ENCODE measurements around the gene SPCS2.
A peak's percentile ranks its signal among the peaks of the same experiment; 100 is the strongest.

The SPCS2 gene

GRCh38 chr11:74948898-74949752, at the start of gene SPCS2, which contains the start of gene XRRA1:
SPCS2 (plus strand) TSS chr11:74949266; CDS start chr11:74949286, 20 bp downstream.
XRRA1 (minus strand) TSS chr11:74949091; CDS start chr11:74940878, 8,213 bp downstream.
- DNase-seq: peak; percentile 94

GRCh38 chr11:74902342-74902741, 46.7 kb upstream of the SPCS2 start:
- no peak for DNase-seq

GRCh38 chr11:74905326-74905725, 43.7 kb upstream of the SPCS2 start:
- no peak for DNase-seq

DNA sequence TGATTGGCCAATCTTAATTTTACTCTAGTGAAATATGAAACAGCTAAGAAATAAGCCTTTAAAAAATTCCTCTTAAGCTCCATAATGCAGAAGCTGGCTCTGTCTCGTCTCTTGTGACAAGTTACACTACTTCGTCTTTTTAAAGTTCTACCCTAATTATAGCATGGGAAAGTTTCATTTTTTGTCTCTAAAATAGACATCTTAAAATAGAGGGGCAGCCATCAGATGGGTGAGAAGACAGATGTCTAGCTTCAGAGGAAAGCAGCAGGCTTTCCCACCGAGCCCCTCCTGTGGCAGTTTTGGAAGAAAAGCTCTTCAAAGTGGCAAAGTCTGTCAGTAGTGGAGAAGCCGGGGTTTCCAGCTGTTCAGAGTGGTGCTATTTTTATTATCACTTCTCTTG, 39.7 kb upstream of the SPCS2 start:
- no peak for DNase-seq

DNA sequence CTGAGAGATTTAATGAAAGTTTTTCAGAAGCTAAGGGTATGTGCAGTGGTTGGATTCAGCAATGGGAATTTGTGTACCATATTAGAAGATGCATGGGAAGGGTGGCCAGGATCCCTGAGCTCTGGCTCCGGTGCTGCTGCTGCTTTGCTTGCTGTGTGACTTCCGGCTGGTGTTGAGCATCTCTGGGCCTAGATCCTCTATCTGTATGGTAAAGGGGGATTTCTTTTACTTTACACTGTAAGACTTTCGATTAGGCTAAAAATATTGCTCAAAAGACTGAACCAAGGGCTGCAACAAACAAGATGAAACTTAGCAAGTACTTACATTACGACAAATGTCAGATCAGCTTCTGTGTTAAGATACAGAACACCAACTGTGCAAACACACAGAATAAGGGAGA, 39.3 kb upstream of the SPCS2 start:
- DNase-seq: no peak

DNA sequence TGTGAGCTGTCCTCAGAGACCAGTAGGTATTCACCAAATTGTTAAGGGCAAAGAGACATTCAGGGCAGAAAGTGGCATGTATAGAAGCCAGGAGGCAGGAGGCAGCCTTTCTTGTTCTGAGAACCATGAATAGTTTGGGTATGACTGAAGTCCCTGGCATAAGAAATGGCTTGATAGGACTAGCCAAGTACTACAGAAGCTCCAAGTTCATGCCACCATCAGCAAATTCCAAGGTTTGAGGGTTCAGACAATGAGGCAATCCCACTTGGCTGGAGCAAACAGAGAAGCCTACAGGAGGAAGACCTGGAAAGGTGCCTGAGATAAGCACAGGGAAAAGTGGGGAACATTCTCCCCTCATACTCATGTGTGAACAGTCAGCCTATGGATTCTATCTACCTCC, 25.9 kb upstream of the SPCS2 start:
- no peak for DNase-seq

GRCh38 chr11:74925281-74925680, 23.8 kb upstream of the SPCS2 start:
- no peak for DNase-seq

GRCh38 chr11:74926304-74927030, 22.6 kb upstream of the SPCS2 start:
- DNase-seq: no peak

DNA sequence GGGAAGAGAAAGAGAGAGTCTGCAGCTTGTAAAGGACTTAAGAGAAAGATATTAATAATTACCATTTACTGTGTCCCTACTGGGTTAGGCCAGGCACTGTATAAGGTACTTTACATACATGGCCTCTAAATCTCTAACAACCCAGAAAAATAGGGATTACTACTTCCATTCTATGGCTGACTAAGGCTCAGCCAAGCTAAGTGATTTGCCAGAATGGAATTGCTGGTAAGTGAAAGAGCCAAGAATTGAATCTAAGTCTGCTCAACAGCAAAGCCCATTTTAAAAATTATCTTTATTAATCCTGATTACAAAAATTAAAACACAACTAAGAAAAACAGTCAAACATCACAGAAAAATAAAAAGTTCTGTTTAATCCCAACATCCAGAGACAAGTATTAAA, 21.6 kb upstream of the SPCS2 start:
- DNase-seq: no peak

- peak; percentile 65 for DNase-seq
Measured at GRCh38 chr11:74929431-74930363, 19.4 kb upstream of the SPCS2 start.

DNA sequence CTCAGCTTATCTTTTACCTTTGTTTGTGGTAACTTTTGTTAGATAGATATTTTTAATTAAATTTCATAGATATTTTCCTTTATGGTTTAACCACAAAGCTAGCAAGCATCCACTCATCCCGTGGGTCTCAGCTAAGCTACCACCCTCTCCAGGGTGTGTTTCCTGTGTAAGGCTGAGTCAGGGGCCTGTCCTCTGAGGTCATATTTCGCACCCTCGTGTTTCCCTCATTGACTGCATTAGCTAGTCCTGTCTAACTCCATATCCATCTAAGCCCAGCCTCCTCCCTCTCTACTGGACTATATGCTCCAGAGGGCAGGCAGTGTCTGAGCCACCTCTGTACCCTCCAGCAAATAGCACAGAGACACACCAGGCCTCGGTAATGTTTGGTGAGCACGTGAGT, 16.9 kb upstream of the SPCS2 start:
- no peak for DNase-seq

GRCh38 chr11:74932797-74933196, 16.3 kb upstream of the SPCS2 start:
- peak; percentile 0 for DNase-seq

GRCh38 chr11:74933765-74934164, 15.3 kb upstream of the SPCS2 start:
- DNase-seq: no peak

DNA sequence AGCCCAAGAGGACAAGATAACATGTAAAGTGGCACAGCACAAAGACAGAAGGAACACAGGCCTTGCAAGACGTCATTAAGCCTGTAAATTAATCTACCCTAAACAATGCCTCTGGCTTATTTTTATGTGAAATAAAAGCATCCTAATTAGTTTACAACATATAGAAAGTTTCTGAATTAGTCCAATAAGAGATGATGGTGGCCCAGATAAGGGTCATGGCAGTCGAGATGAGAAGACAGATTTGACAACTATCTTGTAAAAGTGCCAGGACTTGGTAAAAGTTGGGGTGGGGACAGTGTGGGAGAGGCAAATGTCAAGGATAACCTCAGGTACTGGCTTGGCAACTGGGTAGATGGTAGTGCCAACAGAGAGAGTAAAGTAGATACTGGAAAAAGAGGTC, 13.8 kb upstream of the SPCS2 start:
- DNase-seq: no peak

- no peak for DNase-seq
Measured at GRCh38 chr11:74936087-74936486, 13.0 kb upstream of the SPCS2 start.

DNA sequence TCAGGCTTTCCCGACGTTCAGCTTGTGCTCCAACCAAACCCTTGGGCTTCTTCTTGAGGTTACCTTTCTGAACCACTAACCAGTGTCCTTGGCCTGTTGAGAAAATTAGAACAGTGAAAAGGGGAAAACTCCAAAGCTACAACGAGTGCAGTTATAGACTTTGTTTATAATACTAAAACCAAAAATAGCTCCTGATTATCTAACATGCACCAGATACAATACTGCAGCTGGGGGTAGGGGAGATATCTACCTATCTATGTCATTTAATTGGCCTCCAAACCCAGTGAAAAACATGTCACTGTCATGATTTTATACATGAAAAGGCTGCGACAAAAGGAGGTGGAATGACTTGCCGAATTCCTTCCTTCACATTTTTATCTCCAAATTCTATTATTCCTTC, 12.1 kb upstream of the SPCS2 start:
- DNase-seq: no peak

DNA sequence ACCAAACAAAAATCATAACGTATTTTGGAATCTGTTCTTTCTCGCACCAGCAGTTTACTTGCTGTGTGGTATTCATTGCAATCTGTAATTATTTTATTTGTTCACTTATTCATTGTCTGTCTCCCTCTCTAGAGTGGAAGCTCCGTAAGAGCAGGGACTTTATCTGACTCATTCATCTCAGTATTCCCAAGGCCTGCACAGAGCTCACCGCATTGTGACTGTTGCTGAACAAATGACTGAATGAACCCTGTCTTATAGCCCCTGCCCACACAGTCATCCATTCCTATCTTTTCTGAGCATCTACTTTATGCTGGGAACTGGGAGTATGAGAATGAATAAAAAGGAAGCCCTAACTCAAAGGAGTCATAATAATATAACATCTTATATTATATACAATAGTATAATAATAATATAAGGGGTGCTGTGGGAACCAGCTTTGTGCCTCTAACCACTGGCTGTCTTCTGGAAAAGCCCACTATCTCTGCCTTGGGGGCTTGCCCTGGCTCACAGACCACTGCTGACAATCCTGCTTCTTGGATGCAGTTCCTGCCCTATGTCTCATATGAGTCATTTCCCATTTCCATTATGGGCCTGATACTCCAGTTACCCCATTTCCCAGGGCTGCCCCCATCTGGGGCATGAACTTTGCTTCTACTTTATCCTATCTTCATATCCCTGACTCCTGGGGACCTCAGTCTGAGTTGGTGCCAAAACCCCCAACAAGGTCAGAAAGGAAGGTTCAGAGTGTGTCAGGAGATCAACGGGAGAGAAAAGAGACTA, 11.2 kb upstream of the SPCS2 start:
- DNase-seq: no peak

- no peak for DNase-seq
Measured at GRCh38 chr11:74941492-74941891, 7.6 kb upstream of the SPCS2 start.

DNA sequence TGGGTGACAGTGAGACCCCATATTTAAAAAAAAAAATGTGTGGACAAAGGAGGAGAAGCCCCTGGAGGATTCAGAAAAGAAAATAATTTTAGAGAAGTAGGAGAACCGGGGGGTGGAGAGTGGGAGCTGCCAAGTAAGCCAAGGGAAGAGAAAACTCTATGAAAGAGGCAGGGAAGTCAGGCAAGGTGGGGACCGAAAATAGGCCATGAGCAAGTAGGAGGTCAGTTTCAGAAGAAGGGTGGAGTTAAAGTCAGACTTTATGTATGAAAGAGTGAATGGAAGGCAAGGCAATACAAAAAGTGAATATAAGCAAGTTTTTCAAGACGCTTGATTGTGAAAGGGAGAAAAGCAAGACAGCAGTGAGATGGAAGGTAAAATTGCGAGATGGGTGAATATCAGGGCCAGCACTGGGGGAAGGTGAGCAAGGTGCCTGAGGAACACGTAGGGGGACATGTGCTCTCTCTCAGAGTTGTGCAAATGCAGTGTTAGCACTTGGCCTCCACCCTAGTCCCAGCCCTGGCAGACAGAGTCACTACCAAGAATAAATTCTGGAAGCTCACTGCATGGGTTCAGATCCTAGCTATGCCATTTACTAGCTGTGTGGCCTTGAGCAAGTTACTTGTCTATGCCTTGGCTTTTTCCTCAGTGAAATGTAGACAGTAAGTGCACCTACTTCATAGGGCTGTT, 6.8 kb upstream of the SPCS2 start:
- DNase-seq: no peak

GRCh38 chr11:74948546-74948897, 544 bp upstream of the SPCS2 start:
- DNase-seq: peak; percentile 42

GRCh38 chr11:74949753-74950137, 679 bp downstream of the SPCS2 start:
- no peak for DNase-seq
